AG04450 (cell line): ENCODE data around the gene IL9. TPM values are rescaled to one million over a fixed set of nuclear protein-coding genes. Genes with fewer than 3 reads are reported as not detected.

Experiments
- CTCF ChIA-PET: fragments of 300-600, 350-600 bp; formaldehyde crosslinking; extraction: SDS; loops from one replicate; lab custom pipeline; 2022; ENCODE audit warnings: antibody characterized with exemption, inconsistent platforms; lab: Charles Lee
- POLR2A ChIA-PET: fragments of 350-600 bp; formaldehyde crosslinking; extraction: SDS; loops from one replicate; lab custom pipeline; 2021; ENCODE audit warnings: antibody characterized with exemption, inconsistent platforms; lab: Yijun Ruan, JAX
- DNase-seq: peaks from one replicate; pipeline ENCODE4 v3.0.0-alpha.2; 2011; ENCODE audit warnings: low read depth, low spot score
- H3K27ac ChIP-seq: one replicate; pipeline ENCODE4 v1.5.1; 2012; ENCODE audit warnings: low read depth, low read length, control low read depth
- H3K27me3 ChIP-seq: one replicate; pipeline ENCODE4 v1.6.0; 2012; ENCODE audit warnings: low read length; ENCODE audit not compliant: control insufficient read depth, insufficient read depth
- H3K4me3 ChIP-seq: 2 replicates; pipeline ENCODE4 v1.5.1; 2011; ENCODE audit warnings: mild to moderate bottlenecking, low read depth, low read length, control low read depth
- H3K9me3 ChIP-seq: 2 replicates; pipeline ENCODE4 v1.5.1; 2012; ENCODE audit warnings: low read length; ENCODE audit not compliant: control insufficient read depth, insufficient read depth
- CTCF ChIP-seq: IDR thresholded peaks from 2 replicates; pipeline ENCODE4 v1.5.1; 2011; ENCODE audit warnings: low read depth, low read length, control low read depth, inconsistent platforms
- polyA plus RNA-seq: library from polyadenylated mRNA; depleted of rRNA; stranded (reverse); fragments of >200 nt; gene quantifications from 2 replicates; pipeline ENCODE4 v1.2.3, GENCODE V29; 2011

The IL9 gene
- polyA plus RNA-seq, 1 experiment, result not detected

GRCh38 chr5:135869276-135869675 is 26.4 kb downstream of the IL9 start:
- no peaks in the 10 kb centered on the region; the same call in 1 of the 2 replicates for H3K9me3 ChIP-seq
- H3K27ac ChIP-seq, result no peak overlapping the region
- DNase-seq, result no peak
- POLR2A ChIA-PET, result no interaction called here
- H3K27me3 ChIP-seq, result peaks cover 4% of the 10 kb centered on the region
- TF ChIP-seq CTCF, result no peak
- CTCF ChIA-PET, result interaction anchor here (1.2 kb wide), 1 partner anchor 39 kb away, joined by 5 read pairs; no protein-coding TSS in a partner anchor
- no peak overlapping the region for H3K4me3 ChIP-seq

DNA sequence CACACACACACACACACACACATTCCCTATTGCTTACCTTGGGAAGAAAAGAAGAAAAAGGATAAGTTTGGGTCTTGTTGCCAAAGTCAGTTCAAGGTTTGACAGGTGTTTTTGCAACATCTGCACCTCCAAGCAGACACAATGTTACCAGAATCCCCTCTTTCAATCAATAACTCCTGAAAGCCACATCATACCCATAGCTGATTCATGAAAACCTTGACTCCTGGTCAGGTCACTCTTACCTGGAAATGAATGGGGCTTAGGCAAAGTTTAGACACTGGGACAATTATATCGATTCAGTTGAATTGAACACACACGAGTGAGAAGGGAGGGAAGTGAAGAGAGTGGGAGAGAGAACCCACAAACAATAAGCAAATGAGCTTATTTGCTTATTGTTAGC is 27.0 kb downstream of the IL9 start:
- Histone ChIP-seq H3K27ac (no peak overlapping the region), H3K9me3 (no peaks in the 10 kb centered on the region; the same call in 1 of the 2 replicates), H3K4me3 (no peak overlapping the region), H3K27me3 (peaks cover 3% of the 10 kb centered on the region)
- TF ChIP-seq CTCF, result no peak
- no peak for DNase-seq
- ChIA-PET POLR2A (no interaction called here), CTCF (interaction anchor here (1.2 kb wide), 1 partner anchor 38 kb away, joined by 5 read pairs; no protein-coding TSS in a partner anchor)

- no peak for DNase-seq
- Histone ChIP-seq H3K27ac (no peak overlapping the region), H3K9me3 (no peaks in the 10 kb centered on the region; the same call in 1 of the 2 replicates), H3K4me3 (no peak overlapping the region), H3K27me3 (peaks cover 5% of the 10 kb centered on the region)
- ChIA-PET POLR2A (no interaction called here), CTCF (no interaction called here)
- no peak for TF ChIP-seq CTCF
These were observed 28.0 kb downstream of the IL9 start for GRCh38 chr5:135867599-135867998.

DNA sequence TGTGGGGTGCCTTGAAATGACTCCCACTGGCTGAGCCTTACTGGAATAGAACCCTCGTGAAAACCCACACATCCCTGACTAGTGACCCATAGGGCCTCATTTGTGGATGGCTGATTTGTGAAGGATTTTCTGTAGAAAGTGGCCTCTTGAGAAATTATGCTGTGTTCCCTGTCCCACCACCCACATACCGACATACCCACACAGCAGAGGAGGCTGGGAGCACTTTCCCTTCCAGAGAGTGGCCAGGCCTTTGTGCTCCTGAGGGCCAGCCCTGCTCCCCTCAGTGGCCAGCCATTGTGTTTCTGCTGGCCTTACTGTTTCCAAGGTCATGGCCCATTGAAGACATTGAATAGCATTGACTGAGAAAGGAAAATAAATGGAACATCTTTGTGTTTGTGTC is 29.6 kb downstream of the IL9 start:
- no peak for TF ChIP-seq CTCF
- no peak overlapping the region for H3K27ac ChIP-seq
- POLR2A ChIA-PET, result no interaction called here
- no peak overlapping the region for H3K4me3 ChIP-seq
- peaks cover 5% of the 10 kb centered on the region for H3K27me3 ChIP-seq
- CTCF ChIA-PET, result no interaction called here
- DNase-seq, result no peak
- H3K9me3 ChIP-seq, result no peaks in the 10 kb centered on the region

GRCh38 chr5:135864503-135865435 is 30.9 kb downstream of the IL9 start:
- Histone ChIP-seq H3K9me3 (no peaks in the 10 kb centered on the region), H3K4me3 (no peak overlapping the region), H3K27me3 (peaks cover 5% of the 10 kb centered on the region), H3K27ac (no peak overlapping the region)
- CTCF ChIA-PET, result no interaction called here
- DNase-seq, result no peak
- no peak for TF ChIP-seq CTCF
- POLR2A ChIA-PET, result no interaction called here
